Measurements from ENCODE around the gene TAF1C. TPM values are rescaled to one million over a fixed set of nuclear protein-coding genes. Genes with fewer than 3 reads are reported as not detected.

Gene TAF1C
- total and polyA plus RNA-seq, 9 of the 15 experiments (the other 6 are each of a cell fraction or from before 2014, with no cell fraction given), result 1.5 to 74.8 (median 21.0) TPM

GRCh38 chr16:84144859-84145639 lies 41.8 kb downstream of the TAF1C start, which contains the start of the genes DNAAF1 and HSDL1 (continued):
- no peak for TF ChIP-seq CBX5 (IDR thresholded peaks at IDR 0.05; ENCODE audit: borderline replicate concordance, low read depth)
- TF ChIP-seq CTCFL (IDR thresholded peaks at IDR 0.05; ENCODE audit: borderline replicate concordance, insufficient read depth, low read depth, low read length, poor library complexity, severe bottlenecking), result no peak
- no peak for TF ChIP-seq ZNF644 (tag; IDR thresholded peaks at IDR 0.05; ENCODE audit: low read depth)
- TF ChIP-seq ZNF668 (CRISPR knock-in tag; IDR thresholded peaks at IDR 0.05), result no peak
- TF ChIP-seq HNRNPK (IDR thresholded peaks at IDR 0.05; ENCODE audit: low read depth, low read length, poor library complexity, severe bottlenecking), result no peak
- TF ChIP-seq ZNF830 (CRISPR knock-in tag; IDR thresholded peaks at IDR 0.05), result no peak
- no peak for TF ChIP-seq ZBTB40 (IDR thresholded peaks at IDR 0.05)
- no peak for TF ChIP-seq ZBTB40 (CRISPR knock-in tag; IDR thresholded peaks at IDR 0.05)
- TF ChIP-seq NCOA1 (IDR thresholded peaks at IDR 0.05; ENCODE audit: low read depth), result no peak
- TF ChIP-seq SIN3A (IDR thresholded peaks at IDR 0.05; ENCODE audit: borderline replicate concordance in 2 of 2, control insufficient read depth in 1 of 2, low read depth in 2 of 2, low read length in 2 of 2), result peak; percentile 90 to 98
- no peak for TF ChIP-seq SFPQ (IDR thresholded peaks at IDR 0.05; ENCODE audit: low read depth, low read length)
- no peak for TF ChIP-seq ZNF134 (CRISPR knock-in tag; conservative IDR thresholded peaks at IDR 0.05)
- no peak for TF ChIP-seq MAFG (tag; conservative IDR thresholded peaks at IDR 0.05)
- TF ChIP-seq ZNF79 (CRISPR knock-in tag; IDR thresholded peaks at IDR 0.05; ENCODE audit: low read depth), result no peak
